ENCODE measurements around the gene DPP6.

- no peak for TF ChIP-seq POLR2A (IDR thresholded peaks at IDR 0.05)
- TF ChIP-seq, protein P1, sequence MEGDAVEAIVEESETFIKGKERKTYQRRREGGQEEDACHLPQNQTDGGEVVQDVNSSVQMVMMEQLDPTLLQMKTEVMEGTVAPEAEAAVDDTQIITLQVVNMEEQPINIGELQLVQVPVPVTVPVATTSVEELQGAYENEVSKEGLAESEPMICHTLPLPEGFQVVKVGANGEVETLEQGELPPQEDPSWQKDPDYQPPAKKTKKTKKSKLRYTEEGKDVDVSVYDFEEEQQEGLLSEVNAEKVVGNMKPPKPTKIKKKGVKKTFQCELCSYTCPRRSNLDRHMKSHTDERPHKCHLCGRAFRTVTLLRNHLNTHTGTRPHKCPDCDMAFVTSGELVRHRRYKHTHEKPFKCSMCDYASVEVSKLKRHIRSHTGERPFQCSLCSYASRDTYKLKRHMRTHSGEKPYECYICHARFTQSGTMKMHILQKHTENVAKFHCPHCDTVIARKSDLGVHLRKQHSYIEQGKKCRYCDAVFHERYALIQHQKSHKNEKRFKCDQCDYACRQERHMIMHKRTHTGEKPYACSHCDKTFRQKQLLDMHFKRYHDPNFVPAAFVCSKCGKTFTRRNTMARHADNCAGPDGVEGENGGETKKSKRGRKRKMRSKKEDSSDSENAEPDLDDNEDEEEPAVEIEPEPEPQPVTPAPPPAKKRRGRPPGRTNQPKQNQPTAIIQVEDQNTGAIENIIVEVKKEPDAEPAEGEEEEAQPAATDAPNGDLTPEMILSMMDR (IDR thresholded peaks at IDR 0.05), result no peak
Measured at GRCh38 chr7:154628556-154628955, 576.4 kb downstream of the DPP6 start.
